HepG2 (cell line): ENCODE results near the gene FEV. TPM values are rescaled to one million over a fixed set of nuclear protein-coding genes. Genes with fewer than 3 reads are reported as not detected.

Source experiments
- ATAC-seq: fragments of 200-7000 bp; cut with Tn5 transposase; 3 replicates; pipeline ENCODE4 v1.9.1; 2020; ENCODE audit warnings: mild to moderate bottlenecking, moderate library complexity
- BruUV-seq: library from RNA; stranded (reverse); fragments of 400-500 nt; replicated peaks from 2 replicates; lab custom pipeline; 2021; lab: Mats Ljungman, UMichigan
- CTCF ChIA-PET: fragments of 300-600 bp; formaldehyde crosslinking; extraction: SDS; loops from one replicate; lab custom pipeline; 2021; ENCODE audit warnings: low total read pairs, inconsistent platforms, low intra/inter-chr PET ratio; lab: Yijun Ruan, JAX
- POLR2A ChIA-PET: fragments of 350-600 bp; sonication (Branson Sonifier 250); formaldehyde crosslinking; loops from one replicate; lab custom pipeline; 2020; ENCODE audit warnings: antibody characterized with exemption, inconsistent platforms; lab: Yijun Ruan, JAX
- DNase-seq: peaks from one replicate; pipeline ENCODE4 v3.0.0-alpha.2; 2015; ENCODE audit warnings: low spot score
- FAIRE-seq: peaks from 3 replicates; lab custom pipeline; 2011; peaks lifted over from hg19 to GRCh38; lab: Jason Lieb, UNC
- H2AFZ ChIP-seq: one replicate; pipeline ENCODE4 v1.6.1; 2011; ENCODE audit warnings: low read length, inconsistent platforms
- H3K27ac ChIP-seq: fragments of 300-600 bp; 3 replicates; pipeline ENCODE4 v1.8.0; 2011; ENCODE audit warnings: mixed run types, mild to moderate bottlenecking, mixed read lengths, low read length, inconsistent platforms; ENCODE audit not compliant: insufficient read depth; ENCODE audit errors: extremely low read length
- H3K27me3 ChIP-seq, 2 experiments: fragments of 200-600 bp in 1 of 2; 2 replicates in 1 of 2; 3 replicates in 1 of 2; pipeline versions ENCODE4 v1.6.0 to v1.8.0; 2011; ENCODE audit warnings: low read length in 2 of 2, mild to moderate bottlenecking in 2 of 2, moderate library complexity in 2 of 2, inconsistent platforms in 1 of 2; ENCODE audit not compliant: insufficient read depth in 2 of 2, control insufficient read depth in 1 of 2
- H3K36me3 ChIP-seq, 2 experiments: fragments of 200-600 bp in 1 of 2; replicated peaks in 1 of 2; 2 replicates in 1 of 2; 3 replicates in 1 of 2; pipeline versions ENCODE4 v1.5.1 to v1.8.0; 2011; ENCODE audit warnings: low read length in 2 of 2, inconsistent platforms in 1 of 2; ENCODE audit not compliant: insufficient read depth in 2 of 2, control insufficient read depth in 1 of 2
- H3K4me1 ChIP-seq: 2 replicates; pipeline ENCODE4 v1.5.1; 2012; ENCODE audit warnings: low read length, inconsistent platforms; ENCODE audit not compliant: insufficient read depth
- H3K4me2 ChIP-seq: 2 replicates; pipeline ENCODE4 v1.6.0; 2011; ENCODE audit warnings: low read depth, low read length, inconsistent platforms
- H3K4me3 ChIP-seq, 3 experiments: fragments of 200-600 bp in 1 of 3; sonication (generic), shearing (Covaris generic) in 1 of 3; replicated peaks in 1 of 3; 2 replicates each; pipeline ENCODE4 v1.5.1; 2011 to 2016; ENCODE audit warnings: low read length in 3 of 3, inconsistent platforms in 2 of 3, low read depth in 2 of 3, mild to moderate bottlenecking in 2 of 3, control low read depth in 1 of 3, mixed read lengths in 1 of 3; ENCODE audit not compliant: insufficient read depth in 1 of 3
- H3K79me2 ChIP-seq: one replicate; pipeline ENCODE4 v1.6.1; 2011; ENCODE audit warnings: low read length, inconsistent platforms; ENCODE audit not compliant: insufficient read depth
- H3K9ac ChIP-seq: 2 replicates; pipeline ENCODE4 v1.6.0; 2011; ENCODE audit warnings: mild to moderate bottlenecking, low read depth, low read length, inconsistent platforms; ENCODE audit not compliant: insufficient read depth
- H3K9me3 ChIP-seq: 2 replicates; pipeline ENCODE4 v1.5.1; 2012; ENCODE audit warnings: mild to moderate bottlenecking, low read length
- H4K20me1 ChIP-seq: 2 replicates; pipeline ENCODE4 v1.6.0; 2011; ENCODE audit warnings: inconsistent platforms, mild to moderate bottlenecking, low read length, moderate library complexity; ENCODE audit not compliant: insufficient read depth
- ARNT2 ChIP-seq: sonication (generic); formaldehyde crosslinking; IDR thresholded peaks from 2 replicates; pipeline ENCODE4 v1.8.0; 2022; ENCODE audit warnings: mild to moderate bottlenecking, low read depth, missing genetic modification reagents, moderate library complexity
- E2F1 ChIP-seq: sonication (generic); formaldehyde crosslinking; IDR thresholded peaks from 2 replicates; pipeline ENCODE4 v1.5.0; 2020; ENCODE audit warnings: missing genetic modification reagents
- ETS1 ChIP-seq: sonication (generic); formaldehyde crosslinking; IDR thresholded peaks from 2 replicates; pipeline ENCODE4 v1.4.0; 2020; ENCODE audit warnings: missing genetic modification reagents
- FLYWCH1 ChIP-seq: sonication (generic); formaldehyde crosslinking; IDR thresholded peaks from 2 replicates; pipeline ENCODE4 v1.8.1; 2023; ENCODE audit warnings: mild to moderate bottlenecking, missing genetic modification reagents
- HOXA3 ChIP-seq: sonication (generic); formaldehyde crosslinking; IDR thresholded peaks from 2 replicates; pipeline ENCODE4 v1.5.0; 2020; ENCODE audit warnings: missing genetic modification reagents
- KLF11 ChIP-seq: IDR thresholded peaks from 2 replicates; pipeline ENCODE4 v1.6.1; 2016; ENCODE audit warnings: missing compliant biosample characterization
- KMT2A ChIP-seq: sonication (generic); formaldehyde crosslinking; IDR thresholded peaks from 2 replicates; pipeline ENCODE4 v1.4.0; 2020; ENCODE audit warnings: missing genetic modification reagents
- NFKB2 ChIP-seq: sonication (generic); formaldehyde crosslinking; IDR thresholded peaks from 2 replicates; pipeline ENCODE4 v1.4.0; 2020; ENCODE audit warnings: missing genetic modification reagents, borderline replicate concordance
- SAFB2 ChIP-seq: sonication (generic); formaldehyde crosslinking; IDR thresholded peaks from 2 replicates; pipeline ENCODE4 v1.5.1; 2020; ENCODE audit warnings: missing genetic modification reagents, low read depth, mild to moderate bottlenecking, borderline replicate concordance
- SMAD1 ChIP-seq: sonication (generic); formaldehyde crosslinking; IDR thresholded peaks from 2 replicates; pipeline ENCODE4 v1.4.0; 2020; ENCODE audit warnings: missing genetic modification reagents, low read depth, mild to moderate bottlenecking, borderline replicate concordance
- SP140L ChIP-seq: sonication (generic); formaldehyde crosslinking; IDR thresholded peaks from 2 replicates; pipeline ENCODE4 v1.4.0; 2020; ENCODE audit warnings: missing genetic modification reagents, borderline replicate concordance
- STAT5B ChIP-seq: sonication (generic); formaldehyde crosslinking; IDR thresholded peaks from 2 replicates; pipeline ENCODE4 v1.4.0; 2020; ENCODE audit warnings: missing genetic modification reagents
- THAP9 ChIP-seq: sonication (generic); formaldehyde crosslinking; IDR thresholded peaks from 2 replicates; pipeline ENCODE4; 2020; ENCODE audit warnings: missing genetic modification reagents, mild to moderate bottlenecking, borderline replicate concordance
- ZBTB43 ChIP-seq: sonication (generic); formaldehyde crosslinking; conservative IDR thresholded peaks from 2 replicates; pipeline ENCODE4 v1.4.0; 2020; ENCODE audit warnings: missing genetic modification reagents
- ZFX ChIP-seq: sonication (generic); formaldehyde crosslinking; IDR thresholded peaks from 2 replicates; pipeline ENCODE4 v1.4.0; 2020; ENCODE audit warnings: mild to moderate bottlenecking, low read depth, missing genetic modification reagents, moderate library complexity
- ZNF337 ChIP-seq: sonication (generic); formaldehyde crosslinking; IDR thresholded peaks from 2 replicates; pipeline ENCODE4 v1.5.1; 2020; ENCODE audit warnings: missing genetic modification reagents, low read depth, mild to moderate bottlenecking, borderline replicate concordance
- ZNF558 ChIP-seq: sonication (generic); formaldehyde crosslinking; IDR thresholded peaks from 2 replicates; pipeline ENCODE4 v1.9.0; 2022; ENCODE audit warnings: mild to moderate bottlenecking, missing genetic modification reagents, borderline replicate concordance
- ZNF563 ChIP-seq: sonication (generic); formaldehyde crosslinking; IDR thresholded peaks from 2 replicates; pipeline ENCODE4 v1.8.0; 2022; ENCODE audit warnings: mild to moderate bottlenecking, moderate library complexity, missing genetic modification reagents
- WGBS: methylation state at CpG from one replicate; pipeline ENCODE4 v1.1.6; 2017; ENCODE audit warnings: low lambda C conversion rate; 5-methylcytosine and 5-hydroxymethylcytosine counted together
- in situ Hi-C: cut with HindIII; loops from 2 replicates; pipeline ENCODE4 v1.10.0; 2017; ENCODE audit warnings: low pct_unique_long_range_greater_than_20kb; ENCODE audit not compliant: extremely low pct_ligation_motif_present
- intact Hi-C: fragments of 100-400 bp; cut with micrococcal nuclease; formaldehyde crosslinking; loops from one replicate; pipeline ENCODE4 v1.10.0; 2022; ENCODE audit not compliant: unreplicated experiment
- polyA plus RNA-seq, 8 experiments: library from polyadenylated mRNA; depleted of rRNA in 3 of 8; stranded (reverse) in 7 of 8; unstranded in 1 of 8; fragments of >200 nt; fragmentation: Illumina TruSeq in 4 of 8; extraction: Trizol in 4 of 8; gene quantifications; 2 replicates each; pipeline versions ENCODE4 v1.2.1 to v1.2.3, GENCODE V29; 2011 to 2016; ENCODE audit warnings: low read depth in 4 of 8, missing spikeins in 1 of 8, mixed read lengths in 1 of 8; ENCODE audit not compliant: insufficient read depth in 1 of 8
- total RNA-seq, 5 experiments: library from RNA; depleted of rRNA; stranded (reverse); fragments of >200 nt; fragmentation: Illumina TruSeq; extraction: Trizol; gene quantifications; 2 replicates each; pipeline ENCODE4 v1.2.3, GENCODE V29; 2016; ENCODE audit warnings: low read depth in 1 of 5

Gene FEV
- total and polyA plus RNA-seq, 2 of the 13 experiments (the other 11 are each of a cell fraction or from before 2014, with no cell fraction given): not detected

GRCh38 chr2:218959761-218960308, 25.1 kb downstream of the FEV start:
- POLR2A ChIA-PET: interaction anchor here (0.9 kb wide), 1 partner anchor 99 kb away, joined by 3 read pairs; no protein-coding TSS in a partner anchor
- H3K9me3 ChIP-seq: no peaks in the 10 kb centered on the region
- DNase-seq: no peak
- peak overlapping the region; percentile 39 to 67 (median 43); a peak in 5 of 6 replicates for H3K4me3 ChIP-seq
- CTCF ChIA-PET: no interaction called here
- FAIRE-seq: no peak
- H3K27me3 ChIP-seq: peaks cover 11 to 79% of the 10 kb centered on the region in 2 experiments
- H3K79me2 ChIP-seq: no peaks in the 10 kb centered on the region
- H3K36me3 ChIP-seq: no peaks in the 10 kb centered on the region
- H3K4me1 ChIP-seq: peaks cover 33% of the 10 kb centered on the region
- ATAC-seq: no peak
- BruUV-seq: no TSS peak
- no peak overlapping the region for H3K9ac ChIP-seq
- peaks cover 17% of the 10 kb centered on the region; the same call in 1 of the 2 replicates for H4K20me1 ChIP-seq
- 32% methylated on average over 26 of the region's 67 CpGs for whole genome bisulfite sequencing
- intact Hi-C loops (loop anchor here (10.0 kb wide), 1 partner anchor 95 kb away; no protein-coding TSS in a partner anchor), in situ Hi-C loops (no loop called here)
- H2AFZ ChIP-seq: no peak overlapping the region
- peak overlapping the region; percentile 79 for H3K4me2 ChIP-seq
- no peak overlapping the region for H3K27ac ChIP-seq
- TF ChIP-seq ZFX (CRISPR knock-in tag) (0 out of 2 replicates have a peak, but pooled peaks have one; percentile 6), ETS1 (CRISPR knock-in tag) (no peak), ZNF563 (no peak), SMAD1 (CRISPR knock-in tag) (0 out of 2 replicates have a peak, but pooled peaks have one; percentile 27), E2F1 (no peak), STAT5B (CRISPR knock-in tag) (no peak), NFKB2 (no peak), HOXA3 (0 out of 2 replicates have a peak, but pooled peaks have one; percentile 16), ZNF558 (CRISPR knock-in tag) (no peak), SP140L (CRISPR knock-in tag) (no peak), ZBTB43 (CRISPR knock-in tag) (no peak), FLYWCH1 (CRISPR knock-in tag) (no peak), SAFB2 (CRISPR knock-in tag) (0 out of 2 replicates have a peak, but pooled peaks have one; percentile 31), ARNT2 (CRISPR knock-in tag) (0 out of 2 replicates have a peak, but pooled peaks have one; percentile 20), KLF11 (CRISPR knock-in tag) (no peak), KMT2A (no peak), THAP9 (no peak), ZNF337 (no peak)
